H9 (cell line): ENCODE measurements around the gene ERCC4. TPM values are rescaled to one million over a fixed set of nuclear protein-coding genes. Genes with fewer than 3 reads are reported as not detected.

Experiments used
- DNase-seq: peaks from one replicate; pipeline ENCODE4 v3.0.0-alpha.2; 2017
- H2AFZ ChIP-seq: one replicate; pipeline ENCODE4 v1.6.1; 2013; ENCODE audit warnings: mild to moderate bottlenecking, low read length, control low read depth, moderate library complexity
- H2AK5ac ChIP-seq: 2 replicates; pipeline ENCODE4 v1.6.1; 2013; ENCODE audit warnings: low read length, control low read depth, mixed read lengths; ENCODE audit not compliant: insufficient read length
- H2BK120ac ChIP-seq: one replicate; pipeline ENCODE4 v1.6.1; 2013; ENCODE audit warnings: low read depth, mild to moderate bottlenecking, low read length, control low read depth, inconsistent platforms; ENCODE audit not compliant: poor library complexity, severe bottlenecking
- H2BK12ac ChIP-seq: 2 replicates; pipeline ENCODE4 v1.6.1; 2013; ENCODE audit warnings: low read length, control low read depth, mixed read lengths, low read depth; ENCODE audit not compliant: insufficient read length
- H2BK15ac ChIP-seq: 2 replicates; pipeline ENCODE4 v1.6.1; 2013; ENCODE audit warnings: low read depth, low read length, control low read depth
- H2BK20ac ChIP-seq: one replicate; pipeline ENCODE4 v1.6.1; 2013; ENCODE audit warnings: low read depth, mild to moderate bottlenecking, low read length, control low read depth, inconsistent platforms; ENCODE audit not compliant: poor library complexity, severe bottlenecking
- H2BK5ac ChIP-seq: 2 replicates; pipeline ENCODE4 v1.6.1; 2013; ENCODE audit warnings: low read length, control low read depth, mixed read lengths; ENCODE audit not compliant: insufficient read length
- H3K14ac ChIP-seq: 2 replicates; pipeline ENCODE4 v1.6.1; 2013; ENCODE audit warnings: low read length, control low read depth; ENCODE audit not compliant: insufficient read depth
- H3K18ac ChIP-seq: 2 replicates; pipeline ENCODE4 v1.6.1; 2013; ENCODE audit warnings: low read depth, mild to moderate bottlenecking, mixed read lengths, low read length, control low read depth; ENCODE audit not compliant: insufficient read length
- H3K23ac ChIP-seq: 2 replicates; pipeline ENCODE4 v1.6.1; 2013; ENCODE audit warnings: low read length, control low read depth, mixed read lengths, low read depth; ENCODE audit not compliant: insufficient read length
- H3K23me2 ChIP-seq: 2 replicates; pipeline ENCODE4 v1.6.1; 2013; ENCODE audit warnings: low read depth, mild to moderate bottlenecking, mixed read lengths, low read length, control low read depth; ENCODE audit not compliant: insufficient read length, poor library complexity, severe bottlenecking
- H3K27ac ChIP-seq: 2 replicates; pipeline ENCODE4 v1.5.1; 2013; ENCODE audit warnings: low read length, control low read depth, mixed read lengths, low read depth; ENCODE audit not compliant: insufficient read length
- H3K27me3 ChIP-seq: 2 replicates; pipeline ENCODE4 v1.6.1; 2013; ENCODE audit warnings: low read length, control low read depth, inconsistent platforms; ENCODE audit not compliant: insufficient read depth
- H3K4ac ChIP-seq: 2 replicates; pipeline ENCODE4 v1.6.1; 2013; ENCODE audit warnings: low read depth, mild to moderate bottlenecking, control low read depth, inconsistent platforms, low read length, moderate library complexity
- H3K4me1 ChIP-seq: 2 replicates; pipeline ENCODE4 v1.6.1; 2013; ENCODE audit warnings: low read length, control low read depth, inconsistent platforms; ENCODE audit not compliant: insufficient read depth
- H3K4me2 ChIP-seq: 2 replicates; pipeline ENCODE4 v1.6.1; 2013; ENCODE audit warnings: low read length, control low read depth, mixed read lengths; ENCODE audit not compliant: insufficient read length, insufficient read depth
- H3K56ac ChIP-seq: 2 replicates; pipeline ENCODE4 v1.6.1; 2013; ENCODE audit warnings: low read depth, mild to moderate bottlenecking, mixed read lengths, low read length, control low read depth; ENCODE audit not compliant: insufficient read length
- H3K79me1 ChIP-seq: 2 replicates; pipeline ENCODE4 v1.6.1; 2013; ENCODE audit warnings: low read depth, mild to moderate bottlenecking, moderate library complexity, low read length, control low read depth, inconsistent platforms; ENCODE audit not compliant: insufficient read depth, poor library complexity, severe bottlenecking
- H3K79me2 ChIP-seq: 2 replicates; pipeline ENCODE4 v1.6.1; 2013; ENCODE audit warnings: low read length, control low read depth, inconsistent platforms; ENCODE audit not compliant: insufficient read depth
- H3K9ac ChIP-seq: 2 replicates; pipeline ENCODE4 v1.6.1; 2013; ENCODE audit warnings: low read length, control low read depth, mixed read lengths; ENCODE audit not compliant: insufficient read length; ENCODE audit errors: extremely low read depth
- H3K9me3 ChIP-seq: one replicate; pipeline ENCODE4 v1.6.1; 2013; ENCODE audit warnings: low read depth, low read length, inconsistent platforms; ENCODE audit not compliant: control insufficient read depth
- H3T11ph ChIP-seq: one replicate; pipeline ENCODE4 v1.6.1; 2013; ENCODE audit warnings: mild to moderate bottlenecking, low read length, control low read depth, inconsistent platforms
- H4K20me1 ChIP-seq: one replicate; pipeline ENCODE4 v1.6.1; 2013; ENCODE audit not compliant: control insufficient read depth, insufficient read length, insufficient read depth
- H4K5ac ChIP-seq: 2 replicates; pipeline ENCODE4 v1.6.1; 2013; ENCODE audit warnings: low read depth, mild to moderate bottlenecking, mixed read lengths, low read length, control low read depth; ENCODE audit not compliant: insufficient read length
- H4K8ac ChIP-seq: replicated peaks from 2 replicates; pipeline ENCODE4 v1.6.1; 2013; ENCODE audit warnings: low read length, control low read depth, mixed read lengths, low read depth; ENCODE audit not compliant: insufficient read length
- H4K91ac ChIP-seq: 2 replicates; pipeline ENCODE4 v1.6.1; 2013; ENCODE audit warnings: low read depth, mild to moderate bottlenecking, moderate library complexity, mixed read lengths, low read length, control low read depth; ENCODE audit not compliant: insufficient read length
- H3K27ac Mint-ChIP-seq, 3 experiments: 2 replicates in 2 of 3; 3 replicates in 1 of 3; pipeline ENCODE4 v1.8.0; 2020 to 2021; ENCODE audit warnings: mixed read lengths in 3 of 3, mild to moderate bottlenecking in 1 of 3, moderate library complexity in 1 of 3
- H3K27me3 Mint-ChIP-seq: 2 replicates; pipeline ENCODE4 v1.8.0; 2021; ENCODE audit warnings: low read depth, mild to moderate bottlenecking, moderate library complexity, mixed read lengths
- H3K36me3 Mint-ChIP-seq, 3 experiments: 2 replicates in 2 of 3; 3 replicates in 1 of 3; pipeline ENCODE4 v1.8.0; 2020 to 2021; ENCODE audit warnings: low read depth in 3 of 3, mixed read lengths in 3 of 3; ENCODE audit not compliant: insufficient read depth in 1 of 3
- H3K4me1 Mint-ChIP-seq, 2 experiments: 2 replicates each; pipeline ENCODE4 v1.8.0; 2020; ENCODE audit warnings: mixed read lengths in 2 of 2
- H3K4me3 Mint-ChIP-seq, 2 experiments: 2 replicates in 1 of 2; 3 replicates in 1 of 2; pipeline ENCODE4 v1.8.0; 2020 to 2021; ENCODE audit warnings: mild to moderate bottlenecking in 2 of 2, mixed read lengths in 2 of 2, moderate library complexity in 1 of 2
- H3K9me3 Mint-ChIP-seq, 2 experiments: 2 replicates in 1 of 2; 3 replicates in 1 of 2; pipeline ENCODE4 v1.8.0; 2020; ENCODE audit warnings: mild to moderate bottlenecking in 2 of 2, mixed read lengths in 2 of 2, moderate library complexity in 1 of 2
- CTCF ChIP-seq: fragments of 200-600 bp; sonication (generic); conservative IDR thresholded peaks from 3 replicates; pipeline ENCODE4 v1.8.0; 2021; ENCODE audit warnings: antibody characterized with exemption, mild to moderate bottlenecking
- WGBS: extraction: QIAGEN DNeasy Blood & Tissue Kit; methylation state at CpG from one replicate; pipeline ENCODE4 v1.1.7; 2013; ENCODE audit warnings: missing lambda C conversion rate, low lambda C conversion rate, mixed read lengths; ENCODE audit not compliant: insufficient read length; ENCODE audit errors: extremely low coverage; 5-methylcytosine and 5-hydroxymethylcytosine counted together
- total RNA-seq: library from RNA; stranded (reverse); gene quantifications from 2 replicates; pipeline ENCODE4 v1.2.1, GENCODE V29; 2021

ERCC4 gene
- total RNA-seq, 1 experiment from 2014 or later: 15.6 TPM

- Histone ChIP-seq H2BK5ac (no peak overlapping the region), H3K56ac (no peak overlapping the region), H2BK12ac (no peak overlapping the region), H4K5ac (no peak overlapping the region), H3K27me3 (no peaks in the 10 kb centered on the region), H4K8ac (no peak overlapping the region), H2AFZ (no peak overlapping the region), H4K91ac (no peak overlapping the region), H3K14ac (no peak overlapping the region), H3K4me1 (no peaks in the 10 kb centered on the region), H2AK5ac (no peak overlapping the region), H2BK120ac (no peak overlapping the region), H3K23me2 (no peaks in the 10 kb centered on the region), H3K27ac (no peak overlapping the region), H2BK20ac (no peak overlapping the region), H3K9ac (no peak overlapping the region), H3K79me2 (no peaks in the 10 kb centered on the region), H3K18ac (no peak overlapping the region), H3K23ac (no peak overlapping the region), H3K4me2 (no peak overlapping the region), H3K9me3 (no peaks in the 10 kb centered on the region), H4K20me1 (no peaks in the 10 kb centered on the region), H2BK15ac (no peak overlapping the region), H3T11ph (no peak overlapping the region), H3K4ac (no peak overlapping the region), H3K79me1 (no peaks in the 10 kb centered on the region)
- no peaks in the 10 kb centered on the region for H3K4me1 Mint-ChIP-seq
- no peaks in the 10 kb centered on the region for H3K9me3 Mint-ChIP-seq
- no CpG with 5 or more reads among the region's 10 CpGs for WGBS
- no peak overlapping the region for H3K4me3 Mint-ChIP-seq
- H3K27ac Mint-ChIP-seq: no peak overlapping the region
- no peaks in the 10 kb centered on the region for H3K27me3 Mint-ChIP-seq
- TF ChIP-seq CTCF: no peak
- DNase-seq: no peak
- H3K36me3 Mint-ChIP-seq: peaks cover 6 to 22% (median 16%) of the 10 kb centered on the region in 3 experiments; a peak in 5 of 7 replicates
These were observed 11.9 kb downstream of the ERCC4 start for GRCh38 chr16:13931845-13932244.
